Measurements from ENCODE around the gene PLEKHM1.

GRCh38 chr17:45391291-45391690 lies 99.2 kb downstream of the PLEKHM1 start:
- TF ChIP-seq POLR2A (IDR thresholded peaks at IDR 0.05), result no peak
- TF ChIP-seq CTCF (IDR thresholded peaks at IDR 0.05), result no peak
